PC-9 (cell line): ENCODE results near the gene REEP6.

Source experiments
- EZH2 ChIP-seq: fragments of 200-600 bp; sonication (generic); IDR thresholded peaks from 2 replicates; pipeline ENCODE4 v1.8.0; 2017; ENCODE audit warnings: antibody characterized with exemption, low read depth
- TF ChIP-seq, protein P1 (sequence below): fragments of 200-600 bp; sonication (generic); conservative IDR thresholded peaks from 2 replicates; pipeline ENCODE4 v1.6.1; 2017; ENCODE audit warnings: mixed run types, antibody characterized with exemption, mild to moderate bottlenecking, moderate library complexity

DNA sequence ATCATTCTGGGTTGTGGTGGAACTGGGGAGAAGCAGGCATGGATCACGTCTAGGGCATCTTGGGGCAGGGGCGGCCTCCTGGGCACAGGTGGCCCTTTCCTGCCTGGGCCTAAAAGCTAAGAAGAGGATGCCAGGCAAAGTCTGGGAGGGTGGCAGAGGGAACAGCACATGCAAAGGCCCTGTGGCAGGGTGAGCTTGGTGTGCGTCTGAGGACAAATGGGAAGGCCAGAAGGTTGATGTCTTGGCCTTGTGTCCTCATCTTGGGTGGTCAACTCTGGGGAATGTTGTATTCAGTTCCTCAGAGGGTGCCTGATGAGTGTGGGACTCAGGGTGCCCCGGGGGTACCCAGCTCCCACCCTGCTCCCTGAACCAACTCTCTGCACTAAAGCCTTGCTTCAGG is 27.5 kb downstream of the REEP6 start:
- TF ChIP-seq, protein P1, sequence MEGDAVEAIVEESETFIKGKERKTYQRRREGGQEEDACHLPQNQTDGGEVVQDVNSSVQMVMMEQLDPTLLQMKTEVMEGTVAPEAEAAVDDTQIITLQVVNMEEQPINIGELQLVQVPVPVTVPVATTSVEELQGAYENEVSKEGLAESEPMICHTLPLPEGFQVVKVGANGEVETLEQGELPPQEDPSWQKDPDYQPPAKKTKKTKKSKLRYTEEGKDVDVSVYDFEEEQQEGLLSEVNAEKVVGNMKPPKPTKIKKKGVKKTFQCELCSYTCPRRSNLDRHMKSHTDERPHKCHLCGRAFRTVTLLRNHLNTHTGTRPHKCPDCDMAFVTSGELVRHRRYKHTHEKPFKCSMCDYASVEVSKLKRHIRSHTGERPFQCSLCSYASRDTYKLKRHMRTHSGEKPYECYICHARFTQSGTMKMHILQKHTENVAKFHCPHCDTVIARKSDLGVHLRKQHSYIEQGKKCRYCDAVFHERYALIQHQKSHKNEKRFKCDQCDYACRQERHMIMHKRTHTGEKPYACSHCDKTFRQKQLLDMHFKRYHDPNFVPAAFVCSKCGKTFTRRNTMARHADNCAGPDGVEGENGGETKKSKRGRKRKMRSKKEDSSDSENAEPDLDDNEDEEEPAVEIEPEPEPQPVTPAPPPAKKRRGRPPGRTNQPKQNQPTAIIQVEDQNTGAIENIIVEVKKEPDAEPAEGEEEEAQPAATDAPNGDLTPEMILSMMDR, result no peak
- TF ChIP-seq EZH2, result no peak
